ENCODE measurements around the gene CGNL1.

DNA sequence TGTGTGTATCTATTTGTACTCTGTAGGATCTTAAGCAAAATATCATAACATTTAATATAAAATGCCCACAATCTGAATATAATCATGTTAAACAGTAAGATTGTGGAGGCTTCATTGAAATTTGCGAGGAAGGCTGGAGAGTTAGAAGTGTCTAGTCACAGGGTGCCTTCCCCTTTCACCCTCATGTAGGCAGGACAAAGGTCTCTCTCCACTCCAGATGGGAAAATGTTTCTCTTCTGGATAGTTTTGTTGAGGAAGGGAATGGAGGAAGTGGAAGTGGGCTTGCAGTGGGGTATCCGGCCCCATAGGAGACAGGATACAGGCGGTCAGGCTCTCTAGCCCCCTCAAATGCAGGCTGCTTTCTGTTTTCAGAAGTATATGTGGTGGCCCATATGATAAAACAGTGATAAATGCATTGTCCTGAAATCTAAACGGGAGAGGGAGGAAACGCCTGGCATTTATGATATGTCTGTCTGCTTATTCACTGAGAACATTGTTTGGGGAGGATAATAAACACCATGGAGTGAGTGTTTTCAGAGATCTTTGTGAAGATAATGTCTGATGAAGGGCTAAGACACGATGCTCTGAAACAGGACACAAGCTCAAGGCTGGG, 202.1 kb downstream of the CGNL1 start:
- TF ChIP-seq, protein P1, sequence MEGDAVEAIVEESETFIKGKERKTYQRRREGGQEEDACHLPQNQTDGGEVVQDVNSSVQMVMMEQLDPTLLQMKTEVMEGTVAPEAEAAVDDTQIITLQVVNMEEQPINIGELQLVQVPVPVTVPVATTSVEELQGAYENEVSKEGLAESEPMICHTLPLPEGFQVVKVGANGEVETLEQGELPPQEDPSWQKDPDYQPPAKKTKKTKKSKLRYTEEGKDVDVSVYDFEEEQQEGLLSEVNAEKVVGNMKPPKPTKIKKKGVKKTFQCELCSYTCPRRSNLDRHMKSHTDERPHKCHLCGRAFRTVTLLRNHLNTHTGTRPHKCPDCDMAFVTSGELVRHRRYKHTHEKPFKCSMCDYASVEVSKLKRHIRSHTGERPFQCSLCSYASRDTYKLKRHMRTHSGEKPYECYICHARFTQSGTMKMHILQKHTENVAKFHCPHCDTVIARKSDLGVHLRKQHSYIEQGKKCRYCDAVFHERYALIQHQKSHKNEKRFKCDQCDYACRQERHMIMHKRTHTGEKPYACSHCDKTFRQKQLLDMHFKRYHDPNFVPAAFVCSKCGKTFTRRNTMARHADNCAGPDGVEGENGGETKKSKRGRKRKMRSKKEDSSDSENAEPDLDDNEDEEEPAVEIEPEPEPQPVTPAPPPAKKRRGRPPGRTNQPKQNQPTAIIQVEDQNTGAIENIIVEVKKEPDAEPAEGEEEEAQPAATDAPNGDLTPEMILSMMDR (IDR thresholded peaks at IDR 0.05) = no peak
- no peak for TF ChIP-seq POLR2A (IDR thresholded peaks at IDR 0.05)

All from lower leg skin (tissue), 3 donors.